ENCODE results near the gene KIT.

The KIT gene

DNA sequence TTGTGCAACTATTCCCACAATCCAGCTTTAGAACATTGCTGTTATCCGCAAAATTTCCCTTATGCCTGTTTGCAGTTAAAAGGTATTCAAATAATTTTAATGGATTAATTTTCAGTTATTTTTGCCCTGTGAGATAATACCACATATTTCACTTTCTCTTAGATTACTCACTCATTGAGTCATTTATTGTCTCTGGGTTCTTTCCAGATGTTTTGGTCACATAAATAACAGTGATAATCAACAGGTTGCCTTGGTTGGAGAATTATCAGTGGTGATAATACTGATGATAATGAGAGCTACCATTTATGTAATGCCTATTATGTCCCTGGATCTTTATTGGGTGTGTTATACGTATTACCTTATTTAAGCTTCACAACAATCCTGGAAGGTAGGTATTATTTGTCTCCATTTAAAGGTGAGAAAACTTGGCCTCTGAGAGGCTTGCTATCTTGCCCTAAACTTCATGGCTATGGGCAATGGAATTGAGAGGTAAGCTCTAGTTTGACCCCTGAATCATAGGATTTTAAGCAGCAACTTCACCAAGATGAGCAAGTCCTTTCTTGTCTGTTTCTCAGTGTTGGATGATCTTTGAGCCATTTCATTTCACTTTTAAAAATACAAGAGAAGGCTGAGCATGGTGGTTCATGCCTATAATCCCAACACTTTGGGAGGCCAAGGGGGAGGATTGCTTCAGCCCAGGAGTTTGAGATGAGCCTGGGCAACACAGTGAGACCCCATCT lies 87.4 kb downstream of the KIT start:
- no peak for DNase-seq (ENCODE audit: low read depth)

DNA sequence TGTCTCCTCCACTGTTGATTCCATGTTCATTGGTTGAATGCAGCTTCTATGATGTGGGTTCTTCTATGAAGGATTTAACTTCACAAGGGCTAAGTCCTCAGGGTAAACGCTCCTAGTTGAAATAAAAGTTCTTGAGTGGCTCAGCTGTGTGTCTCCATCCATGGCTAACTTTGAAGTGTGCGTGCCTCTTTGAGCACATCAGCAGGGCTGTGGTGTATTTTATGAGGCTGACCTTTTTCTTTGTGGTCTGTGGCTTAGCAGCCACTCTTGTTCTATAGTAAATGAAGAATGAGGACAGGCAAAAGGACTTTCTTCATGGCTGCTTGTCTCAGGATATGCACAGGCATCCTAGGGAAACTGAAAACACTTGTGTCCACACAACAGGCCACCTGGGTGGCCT lies 88.5 kb downstream of the KIT start:
- DNase-seq (ENCODE audit: low read depth) = no peak

DNA sequence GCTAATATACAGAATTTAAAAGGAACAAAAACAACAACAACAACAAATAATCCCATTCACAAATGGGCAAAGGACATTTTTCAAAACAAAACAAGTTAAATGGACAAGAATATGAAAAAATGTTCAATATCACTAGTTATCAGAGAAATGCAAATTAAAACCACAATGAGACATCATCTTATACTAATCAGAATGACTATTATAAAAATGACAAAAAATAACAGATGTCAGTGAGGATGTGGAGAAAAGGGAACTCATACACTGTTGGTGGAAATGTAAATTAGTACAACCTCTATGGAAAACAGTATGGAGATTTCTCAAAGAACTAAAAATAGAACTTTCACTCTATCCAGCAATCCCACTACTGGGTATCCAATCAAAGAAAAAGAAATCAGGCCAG lies 92.6 kb downstream of the KIT start:
- no peak for DNase-seq (ENCODE audit: low read depth)

DNA sequence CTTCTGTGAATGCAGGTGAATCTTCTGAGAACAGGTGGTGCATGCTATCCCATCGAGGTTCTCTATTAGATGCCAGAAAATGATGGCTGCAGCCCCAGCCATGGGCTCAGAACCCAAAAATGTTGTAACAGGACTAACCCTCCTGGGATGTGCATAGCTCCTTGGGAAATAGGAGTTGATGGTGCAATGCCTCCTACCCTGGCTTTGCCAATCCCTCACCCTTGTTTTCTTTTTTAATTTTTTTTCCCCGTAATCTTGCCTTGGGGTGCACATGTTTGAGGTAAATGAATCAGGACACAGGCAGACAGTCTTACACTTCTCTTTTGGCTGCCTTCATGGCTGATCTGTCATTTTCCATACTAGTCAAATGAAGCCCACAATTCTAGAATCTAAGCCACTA lies 96.6 kb downstream of the KIT start:
- no peak for DNase-seq (ENCODE audit: low read depth)

DNA sequence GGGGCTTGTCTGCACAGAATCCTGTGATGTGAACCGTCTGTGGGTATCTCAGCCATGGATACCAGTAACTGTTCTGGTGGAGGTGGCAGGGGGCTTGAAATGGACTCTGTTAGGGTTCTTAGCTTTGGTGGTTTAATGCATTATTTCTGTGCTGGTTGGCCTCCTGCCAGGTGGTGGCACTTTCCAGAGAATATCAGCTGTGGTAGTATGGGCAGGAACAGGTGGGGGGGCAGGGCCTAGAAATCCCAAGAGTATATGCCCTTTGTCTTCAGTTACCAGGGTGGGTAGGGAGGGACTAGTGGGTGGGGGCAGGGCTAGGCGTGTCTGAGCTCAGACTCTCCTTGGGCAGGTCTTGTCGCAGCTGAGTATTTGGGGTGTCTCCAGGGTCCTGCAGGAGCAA lies 106.7 kb downstream of the KIT start:
- DNase-seq (ENCODE audit: low read depth) = no peak

DNA sequence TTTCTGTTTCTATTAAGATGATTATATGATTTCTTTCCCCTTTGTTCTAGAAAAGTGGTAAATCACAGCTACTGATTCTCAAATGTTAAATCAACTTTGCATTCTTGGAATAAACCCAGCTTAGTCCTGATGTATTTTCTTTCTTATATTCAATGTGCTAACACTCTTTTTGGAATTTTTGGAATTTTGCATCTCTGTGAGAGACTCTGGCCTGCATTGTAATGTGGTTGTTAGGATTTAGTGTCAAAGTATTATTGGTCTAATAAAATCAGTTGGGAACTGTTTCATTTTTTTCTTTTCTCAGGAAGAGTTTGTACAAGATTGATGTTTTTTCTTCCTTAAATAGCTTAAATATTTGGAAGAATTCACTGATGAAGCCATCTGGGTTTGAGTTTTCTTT lies 109.6 kb downstream of the KIT start:
- no peak for DNase-seq (ENCODE audit: low read depth)

DNA sequence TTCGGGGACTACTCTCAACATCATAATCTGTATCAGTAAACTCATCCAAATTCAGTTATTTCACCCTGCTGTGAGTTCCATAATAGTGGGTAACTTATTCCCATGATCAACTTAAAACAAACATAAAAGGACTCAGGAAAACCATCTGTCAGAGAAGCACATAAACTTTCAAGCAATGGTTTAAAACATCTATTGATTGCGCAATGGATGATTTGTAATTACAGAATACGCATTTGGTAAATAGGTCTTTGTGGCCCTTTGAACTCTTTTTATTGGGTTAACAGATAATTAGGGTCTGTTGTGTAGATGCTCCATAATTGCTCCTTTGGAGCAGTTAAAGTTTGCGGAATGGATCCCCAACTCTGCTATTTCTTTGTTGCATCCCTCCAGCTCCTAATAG lies 115.3 kb downstream of the KIT start:
- DNase-seq (ENCODE audit: low read depth) = no peak

DNA sequence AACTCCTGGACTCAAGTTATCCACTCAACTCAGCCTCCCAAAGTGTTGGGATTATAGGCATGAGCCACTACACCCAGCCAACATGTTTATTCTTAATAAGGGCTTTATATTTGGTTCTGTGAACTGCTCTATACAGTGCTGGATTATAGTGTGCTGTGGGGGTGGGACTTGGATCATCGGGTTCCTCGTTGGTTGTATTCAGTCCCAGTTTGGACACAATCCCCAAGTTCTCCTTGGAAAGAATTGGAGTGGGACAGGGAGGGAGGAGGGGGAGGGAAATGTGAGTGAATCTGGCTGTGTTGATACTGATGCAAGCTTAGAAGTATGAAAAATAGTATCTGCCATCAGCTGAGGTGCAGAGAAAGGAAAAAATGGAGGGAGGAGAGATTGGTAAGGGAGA lies 121.3 kb downstream of the KIT start:
- DNase-seq (ENCODE audit: low read depth) = no peak

DNA sequence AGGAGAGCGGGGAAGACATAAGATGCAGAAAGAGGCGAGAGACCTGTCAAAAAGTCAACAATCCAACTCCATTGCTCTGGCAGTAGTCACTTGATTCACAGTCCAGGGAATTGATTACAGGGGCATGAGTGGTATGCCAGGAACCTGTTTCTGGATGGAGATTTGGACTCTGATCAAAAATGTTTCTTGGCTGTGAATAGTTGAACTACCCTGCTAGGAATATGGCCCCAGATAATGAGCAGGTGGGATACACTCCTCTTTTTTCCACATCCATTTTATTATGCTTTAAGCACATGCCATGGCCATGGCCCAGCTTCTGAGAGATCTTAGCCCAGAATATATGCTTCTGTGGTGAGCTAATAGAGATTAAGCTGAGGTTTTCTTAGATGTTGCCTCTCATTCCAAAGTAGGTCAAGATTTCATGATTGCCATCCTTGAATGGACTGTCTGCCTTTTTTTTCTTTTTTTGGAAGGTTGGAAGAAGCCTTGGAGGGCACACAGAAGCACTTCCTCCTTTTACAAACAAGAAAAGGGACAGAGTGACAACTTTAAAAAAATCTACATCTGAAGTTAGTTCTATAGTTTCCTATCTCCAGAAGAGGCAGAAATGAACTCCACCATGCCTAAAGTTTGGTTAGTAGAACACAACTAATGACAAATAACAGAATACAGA lies 121.9 kb downstream of the KIT start:
- no peak for DNase-seq (ENCODE audit: low read depth)

DNA sequence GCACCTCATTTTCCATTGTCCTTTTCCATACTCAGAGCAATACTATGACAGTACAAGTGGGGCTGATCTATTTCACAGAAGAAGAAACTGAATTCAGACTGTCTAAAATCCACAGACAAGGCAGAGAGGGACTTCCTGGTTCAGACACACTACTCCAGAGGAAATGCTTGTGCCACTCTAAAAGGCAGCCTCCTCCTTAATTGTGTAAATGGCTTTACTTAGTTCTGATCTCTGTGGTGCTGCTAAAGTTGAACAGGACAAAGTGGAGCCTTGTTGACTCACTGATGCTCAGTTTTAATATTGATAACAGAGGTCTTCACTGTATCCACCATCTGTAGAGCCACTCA lies 122.4 kb downstream of the KIT start:
- no peak for DNase-seq (ENCODE audit: low read depth)

DNA sequence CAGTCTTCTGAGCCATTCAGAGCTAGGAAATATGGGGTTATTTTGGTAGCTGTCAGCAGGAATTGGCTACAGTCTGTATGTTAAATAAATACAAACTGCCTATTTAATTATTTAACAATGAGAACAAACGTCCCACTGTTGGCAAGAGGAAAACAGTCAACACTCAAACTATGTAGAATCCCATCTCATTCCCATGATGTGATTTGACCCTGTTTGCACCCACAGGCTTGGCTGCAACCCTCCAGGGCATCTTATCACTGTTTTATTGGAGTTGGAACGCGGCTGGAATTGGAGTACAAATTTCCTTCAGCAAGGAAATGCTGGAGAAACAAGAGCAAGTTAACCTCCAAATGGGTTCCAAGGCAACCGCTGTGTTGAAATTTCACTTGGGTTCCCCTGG lies 124.0 kb downstream of the KIT start:
- DNase-seq (ENCODE audit: low read depth) = no peak

DNA sequence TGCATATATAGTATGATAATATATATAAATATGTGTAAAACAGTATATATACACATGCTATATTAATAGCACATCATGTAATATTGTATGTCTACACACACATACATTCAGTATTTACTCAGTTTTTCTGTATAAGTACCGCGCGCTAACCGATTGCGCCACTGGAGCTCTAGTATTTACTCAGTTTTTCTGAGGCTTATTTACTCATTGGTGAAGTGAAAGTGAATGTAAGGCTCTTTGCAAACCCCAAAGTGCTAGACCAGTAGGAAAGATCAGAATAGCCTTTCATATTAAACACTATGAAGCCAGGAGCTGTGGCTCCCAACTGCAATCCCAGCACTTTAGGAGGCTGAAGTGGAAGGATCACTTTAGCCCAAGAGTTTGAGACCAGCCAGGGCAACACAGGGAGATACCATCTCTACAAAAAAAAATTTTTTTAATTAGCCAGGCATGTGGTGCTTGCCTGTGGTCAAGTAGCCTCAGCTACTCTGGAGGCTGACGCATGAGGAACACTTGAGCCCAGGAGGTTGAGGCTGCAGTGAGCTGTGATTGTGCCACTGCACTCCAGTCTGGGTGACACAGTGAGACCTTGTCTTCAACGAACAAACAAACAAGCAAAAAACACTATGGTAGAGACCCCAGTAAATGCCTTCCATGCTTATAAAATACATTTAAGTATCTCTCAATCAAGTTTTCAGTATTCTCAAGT lies 125.8 kb downstream of the KIT start:
- DNase-seq (ENCODE audit: low read depth) = no peak

DNA sequence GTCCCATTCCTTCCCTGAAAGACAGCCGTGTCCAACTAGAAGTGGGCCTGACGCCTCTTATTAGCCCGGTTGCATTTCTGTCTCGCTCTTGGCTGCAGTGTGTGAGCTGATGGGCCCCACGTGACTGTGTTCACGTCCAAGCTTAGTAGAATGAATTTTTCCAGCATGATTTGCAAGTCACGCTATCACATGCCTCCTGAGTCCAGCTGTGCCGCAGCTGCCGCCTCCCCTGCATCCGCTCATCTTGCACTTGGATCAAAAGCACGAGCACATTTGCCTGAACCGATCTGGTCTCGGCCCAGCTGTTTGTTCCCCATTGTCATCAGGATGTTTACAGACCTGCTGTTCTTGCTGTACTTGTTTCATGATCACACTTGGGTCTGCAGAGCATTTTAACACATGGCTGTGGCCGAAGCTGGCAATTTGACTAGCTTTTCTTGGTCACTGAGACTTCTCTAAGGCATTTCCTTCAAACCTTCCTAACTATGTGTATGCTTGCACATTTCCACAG lies 126.5 kb downstream of the KIT start:
- DNase-seq (ENCODE audit: low read depth) = peak; percentile 78

Data from fibroblast of gingiva (primary cell).